PC-9 (cell line): ENCODE measurements around the gene HOXD3. TPM values are rescaled to one million over a fixed set of nuclear protein-coding genes. Genes with fewer than 3 reads are reported as not detected.

ENCODE experiments used
- BruUV-seq: library from RNA; stranded (reverse); fragments of 400-500 nt; replicated peaks from 2 replicates; lab custom pipeline; 2021; lab: Mats Ljungman, UMichigan
- CTCF ChIA-PET: fragments of 300-600 bp; sonication (Branson Sonifier 250); formaldehyde crosslinking; loops from one replicate; lab custom pipeline; 2022; ENCODE audit warnings: antibody characterized with exemption; lab: Charles Lee
- POLR2A ChIA-PET: fragments of 300-600 bp; sonication (Branson Sonifier 250); formaldehyde crosslinking; loops from one replicate; lab custom pipeline; 2022; ENCODE audit warnings: antibody characterized with exemption; ENCODE audit not compliant: unreplicated experiment; lab: Charles Lee
- DNase-seq, 2 experiments: peaks; one replicate each; pipeline versions ENCODE4 v3.0.0 to v3.0.0-alpha.2; 2015 to 2022; ENCODE audit warnings: mixed read lengths in 1 of 2
- H2AFZ ChIP-seq: fragments of 200-600 bp; sonication (generic); 2 replicates; pipeline ENCODE4 v1.8.1; 2017; ENCODE audit warnings: antibody characterized with exemption
- H3F3A ChIP-seq: fragments of 200-600 bp; sonication (generic); 2 replicates; pipeline ENCODE4 v1.8.1; 2017; ENCODE audit warnings: antibody characterized with exemption, mild to moderate bottlenecking, low read depth; ENCODE audit not compliant: insufficient read depth
- H3K27ac ChIP-seq: fragments of 200-600 bp; sonication (generic); 2 replicates; pipeline ENCODE4 v1.6.1; 2016; ENCODE audit warnings: mixed run types
- H3K27me3 ChIP-seq: fragments of 200-600 bp; sonication (generic); 2 replicates; pipeline ENCODE4 v1.6.1; 2016; ENCODE audit warnings: low read depth, mixed run types; ENCODE audit not compliant: insufficient read depth
- H3K36me3 ChIP-seq: fragments of 200-600 bp; sonication (generic); 2 replicates; pipeline ENCODE4 v1.6.1; 2016; ENCODE audit warnings: low read depth, mixed run types
- H3K4me1 ChIP-seq: fragments of 200-600 bp; sonication (generic); replicated peaks from 2 replicates; pipeline ENCODE4 v1.6.1; 2016; ENCODE audit warnings: mixed run types; ENCODE audit not compliant: insufficient read depth
- H3K4me2 ChIP-seq: fragments of 200-600 bp; sonication (generic); 2 replicates; pipeline ENCODE4 v1.6.1; 2017; ENCODE audit warnings: mixed run types
- H3K4me3 ChIP-seq: fragments of 200-600 bp; sonication (generic); 2 replicates; pipeline ENCODE4 v1.6.1; 2016; ENCODE audit warnings: mixed run types
- H3K79me2 ChIP-seq: fragments of 200-600 bp; sonication (generic); 2 replicates; pipeline ENCODE4 v1.6.1; 2017; ENCODE audit warnings: low read depth, mixed run types
- H3K9me2 ChIP-seq: fragments of 200-600 bp; sonication (generic); 2 replicates; pipeline ENCODE4 v1.8.1; 2017; ENCODE audit warnings: mild to moderate bottlenecking; ENCODE audit not compliant: insufficient read depth
- H3K9me3 ChIP-seq: fragments of 200-600 bp; sonication (generic); 2 replicates; pipeline ENCODE4 v1.8.1; 2016; ENCODE audit warnings: low read depth; ENCODE audit not compliant: insufficient read depth
- H4K20me1 ChIP-seq: fragments of 200-600 bp; sonication (generic); 2 replicates; pipeline ENCODE4 v1.8.1; 2017; ENCODE audit not compliant: insufficient read depth
- EZH2 ChIP-seq: fragments of 200-600 bp; sonication (generic); IDR thresholded peaks from 2 replicates; pipeline ENCODE4 v1.8.0; 2017; ENCODE audit warnings: antibody characterized with exemption, low read depth
- intact Hi-C: fragments of 100-400 bp; cut with micrococcal nuclease; formaldehyde crosslinking; loops from one replicate; pipeline ENCODE4 v1.10.0; 2022; ENCODE audit not compliant: unreplicated experiment
- total RNA-seq: library from RNA; stranded (reverse); gene quantifications from 2 replicates; pipeline ENCODE4 v1.2.3, GENCODE V29; 2021
- TF ChIP-seq, protein P1 (sequence below): fragments of 200-600 bp; sonication (generic); conservative IDR thresholded peaks from 2 replicates; pipeline ENCODE4 v1.6.1; 2017; ENCODE audit warnings: mixed run types, antibody characterized with exemption, mild to moderate bottlenecking, moderate library complexity

The HOXD3 gene
- total RNA-seq, 1 experiment from 2014 or later, result not detected

DNA sequence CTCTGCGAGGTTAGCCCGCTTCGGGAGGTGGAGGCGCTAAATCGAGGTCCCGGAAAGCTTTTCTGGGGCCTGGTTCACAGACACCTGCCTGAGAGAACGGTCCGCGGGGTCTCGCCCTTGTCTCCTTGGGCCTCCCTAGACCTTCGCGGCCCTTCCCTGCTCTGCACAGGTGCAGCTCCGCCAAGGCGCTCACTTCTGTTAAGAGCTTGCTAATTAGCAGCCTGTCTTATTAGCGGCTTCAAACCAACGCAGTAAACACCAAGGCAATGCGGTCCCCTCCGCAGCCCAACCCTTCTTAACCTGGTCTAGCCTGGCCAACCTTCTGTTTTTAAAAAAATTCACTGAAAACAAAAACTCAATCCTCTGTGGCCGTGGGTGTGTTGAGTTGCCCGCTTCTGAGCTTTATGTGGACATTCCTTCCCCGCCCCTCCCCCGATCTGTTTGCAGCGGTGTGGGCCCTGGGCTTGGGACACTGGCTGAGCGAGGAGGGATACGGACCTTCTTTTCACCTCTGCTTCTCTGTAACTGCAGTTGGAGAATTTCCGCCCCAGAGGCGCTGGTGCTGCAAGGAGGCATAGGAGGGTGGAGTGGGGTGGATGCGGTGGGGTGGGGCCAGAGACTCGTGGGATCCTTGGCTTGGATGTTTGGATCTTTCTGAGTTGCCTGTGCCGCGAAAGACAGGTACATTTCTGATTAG, 9.2 kb upstream of the HOXD3 start:
- no peak for TF ChIP-seq EZH2
- TF ChIP-seq, protein P1, sequence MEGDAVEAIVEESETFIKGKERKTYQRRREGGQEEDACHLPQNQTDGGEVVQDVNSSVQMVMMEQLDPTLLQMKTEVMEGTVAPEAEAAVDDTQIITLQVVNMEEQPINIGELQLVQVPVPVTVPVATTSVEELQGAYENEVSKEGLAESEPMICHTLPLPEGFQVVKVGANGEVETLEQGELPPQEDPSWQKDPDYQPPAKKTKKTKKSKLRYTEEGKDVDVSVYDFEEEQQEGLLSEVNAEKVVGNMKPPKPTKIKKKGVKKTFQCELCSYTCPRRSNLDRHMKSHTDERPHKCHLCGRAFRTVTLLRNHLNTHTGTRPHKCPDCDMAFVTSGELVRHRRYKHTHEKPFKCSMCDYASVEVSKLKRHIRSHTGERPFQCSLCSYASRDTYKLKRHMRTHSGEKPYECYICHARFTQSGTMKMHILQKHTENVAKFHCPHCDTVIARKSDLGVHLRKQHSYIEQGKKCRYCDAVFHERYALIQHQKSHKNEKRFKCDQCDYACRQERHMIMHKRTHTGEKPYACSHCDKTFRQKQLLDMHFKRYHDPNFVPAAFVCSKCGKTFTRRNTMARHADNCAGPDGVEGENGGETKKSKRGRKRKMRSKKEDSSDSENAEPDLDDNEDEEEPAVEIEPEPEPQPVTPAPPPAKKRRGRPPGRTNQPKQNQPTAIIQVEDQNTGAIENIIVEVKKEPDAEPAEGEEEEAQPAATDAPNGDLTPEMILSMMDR, result no peak
- H2AFZ ChIP-seq, result no peak overlapping the region
- no peaks in the 10 kb centered on the region for H3K9me2 ChIP-seq
- no peaks in the 10 kb centered on the region for H3K9me3 ChIP-seq
- ChIA-PET POLR2A (no interaction called here), CTCF (no interaction called here)
- no peak overlapping the region for H3K4me3 ChIP-seq
- H3K27me3 ChIP-seq, result peaks cover 85% of the 10 kb centered on the region
- H3F3A ChIP-seq, result no peaks in the 10 kb centered on the region
- no peaks in the 10 kb centered on the region for H3K36me3 ChIP-seq
- DNase-seq, result no peak
- no peak overlapping the region for H3K27ac ChIP-seq
- intact Hi-C loops, result no loop called here
- no peaks in the 10 kb centered on the region for H3K79me2 ChIP-seq
- H3K4me1 ChIP-seq, result no peaks in the 10 kb centered on the region
- no peaks in the 10 kb centered on the region for H4K20me1 ChIP-seq
- no TSS peak for BruUV-seq
- H3K4me2 ChIP-seq, result no peak overlapping the region

DNA sequence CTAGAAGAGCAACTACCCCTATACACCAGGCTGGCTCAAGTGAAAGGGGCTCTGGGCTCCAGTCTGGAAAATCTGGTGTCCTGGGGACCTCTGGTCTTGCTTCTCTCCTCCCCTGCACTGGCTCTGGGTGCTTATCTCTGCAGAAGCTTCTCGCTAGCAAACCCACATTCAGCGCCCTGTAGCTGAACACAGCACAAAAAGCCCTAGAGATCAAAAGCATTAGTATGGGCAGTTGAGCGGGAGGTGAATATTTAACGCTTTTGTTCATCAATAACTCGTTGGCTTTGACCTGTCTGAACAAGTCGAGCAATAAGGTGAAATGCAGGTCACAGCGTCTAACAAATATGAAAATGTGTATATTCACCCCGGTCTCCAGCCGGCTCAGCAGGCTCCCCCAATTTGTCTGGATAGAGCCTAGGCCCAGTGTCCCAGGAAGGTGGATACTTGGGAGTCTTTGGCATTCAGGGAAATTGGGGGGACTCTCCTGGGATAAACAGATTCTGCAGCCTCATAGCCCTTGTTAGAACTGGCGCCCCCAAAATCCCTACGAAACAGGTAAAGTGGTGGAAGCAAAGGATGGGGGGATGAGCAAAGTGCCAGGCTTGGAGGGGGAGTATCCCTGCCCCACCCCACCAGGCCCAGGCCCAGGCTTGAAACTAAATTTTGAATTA, 8.2 kb upstream of the HOXD3 start:
- CTCF ChIA-PET, result no interaction called here
- no peaks in the 10 kb centered on the region for H3K9me2 ChIP-seq
- POLR2A ChIA-PET, result interaction anchor here (0.6 kb wide), 1 partner anchor 97 kb away, joined by 3 read pairs; no protein-coding TSS in a partner anchor
- H3K36me3 ChIP-seq, result no peaks in the 10 kb centered on the region
- TF ChIP-seq, protein P1, result no peak
- no peak for TF ChIP-seq EZH2
- DNase-seq, result no peak
- H3K79me2 ChIP-seq, result no peaks in the 10 kb centered on the region
- H2AFZ ChIP-seq, result no peak overlapping the region
- peaks cover 86% of the 10 kb centered on the region for H3K27me3 ChIP-seq
- no peaks in the 10 kb centered on the region for H3K4me1 ChIP-seq
- no TSS peak for BruUV-seq
- no peak overlapping the region for H3K4me3 ChIP-seq
- H3F3A ChIP-seq, result no peaks in the 10 kb centered on the region
- no peak overlapping the region for H3K4me2 ChIP-seq
- no peak overlapping the region for H3K27ac ChIP-seq
- H4K20me1 ChIP-seq, result no peaks in the 10 kb centered on the region
- H3K9me3 ChIP-seq, result no peaks in the 10 kb centered on the region
- intact Hi-C loops, result no loop called here

DNA sequence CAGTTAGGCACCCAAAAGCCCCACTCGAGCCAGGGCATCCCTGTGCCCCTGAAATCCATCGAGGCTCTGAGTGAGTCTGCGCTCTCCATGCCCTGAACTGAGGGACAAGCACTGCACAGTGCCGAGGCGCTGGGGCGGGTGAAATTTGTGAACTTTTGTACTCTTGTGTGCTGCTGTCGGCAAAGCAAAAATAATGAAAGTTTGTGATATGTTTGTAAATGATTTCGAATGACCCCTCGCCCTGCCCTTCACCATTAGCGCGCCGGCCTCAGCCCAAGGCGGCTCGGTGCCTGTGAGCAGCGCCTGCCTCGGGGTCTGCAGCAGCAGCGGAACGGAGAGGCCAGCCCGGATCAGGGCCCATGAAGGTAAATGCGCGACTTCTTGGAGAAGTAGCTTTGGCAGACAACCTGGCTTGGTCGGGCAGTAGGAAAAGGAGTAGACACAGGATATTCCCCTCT, 7.6 kb upstream of the HOXD3 start:
- H3K4me3 ChIP-seq, result no peak overlapping the region
- no peak for DNase-seq
- H2AFZ ChIP-seq, result no peak overlapping the region
- no peaks in the 10 kb centered on the region for H3K4me1 ChIP-seq
- no peaks in the 10 kb centered on the region for H3K9me2 ChIP-seq
- H3K27ac ChIP-seq, result no peak overlapping the region
- H3K9me3 ChIP-seq, result no peaks in the 10 kb centered on the region
- no peak for TF ChIP-seq EZH2
- TF ChIP-seq, protein P1, result no peak
- BruUV-seq, result no TSS peak
- ChIA-PET CTCF (no interaction called here), POLR2A (no interaction called here)
- peaks cover 89% of the 10 kb centered on the region for H3K27me3 ChIP-seq
- no peaks in the 10 kb centered on the region for H4K20me1 ChIP-seq
- H3K36me3 ChIP-seq, result no peaks in the 10 kb centered on the region
- no peaks in the 10 kb centered on the region for H3K79me2 ChIP-seq
- H3K4me2 ChIP-seq, result no peak overlapping the region
- no peaks in the 10 kb centered on the region for H3F3A ChIP-seq
- intact Hi-C loops, result no loop called here
